Trophoblast cell (in vitro differentiated cells and primary cell): ENCODE measurements around the gene BTBD9.

Experiments used
- DNase-seq, 2 donors: peaks; one replicate each; pipeline ENCODE4 v3.0.0-alpha.2; 2016
- H2AFZ ChIP-seq: 2 replicates; pipeline ENCODE4 v1.6.1; 2013; ENCODE audit warnings: low read length, moderate library complexity, mild to moderate bottlenecking; ENCODE audit not compliant: insufficient read depth, poor library complexity
- H2AK5ac ChIP-seq: 2 replicates; pipeline ENCODE4 v1.6.1; 2013; ENCODE audit warnings: mild to moderate bottlenecking, low read length
- H2BK120ac ChIP-seq: 2 replicates; pipeline ENCODE4 v1.6.1; 2013; ENCODE audit warnings: low read length, mild to moderate bottlenecking, moderate library complexity; ENCODE audit not compliant: insufficient read depth, poor library complexity
- H2BK12ac ChIP-seq: 2 replicates; pipeline ENCODE4 v1.6.1; 2013; ENCODE audit warnings: mild to moderate bottlenecking, low read length, moderate library complexity
- H2BK5ac ChIP-seq: 2 replicates; pipeline ENCODE4 v1.6.1; 2013; ENCODE audit warnings: low read length, low read depth, moderate library complexity, mild to moderate bottlenecking; ENCODE audit not compliant: poor library complexity
- H3K14ac ChIP-seq: 2 replicates; pipeline ENCODE4 v1.6.1; 2013; ENCODE audit warnings: mild to moderate bottlenecking, low read length
- H3K18ac ChIP-seq: 2 replicates; pipeline ENCODE4 v1.6.1; 2013; ENCODE audit warnings: mild to moderate bottlenecking, low read length
- H3K23ac ChIP-seq: 2 replicates; pipeline ENCODE4 v1.6.1; 2013; ENCODE audit warnings: low read length
- H3K27ac ChIP-seq: 2 replicates; pipeline ENCODE4 v1.5.1; 2013; ENCODE audit warnings: low read depth, mild to moderate bottlenecking, inconsistent platforms, low read length, moderate library complexity
- H3K27me3 ChIP-seq: 2 replicates; pipeline ENCODE4 v1.6.1; 2013; ENCODE audit warnings: inconsistent platforms, mild to moderate bottlenecking, low read length, moderate library complexity; ENCODE audit not compliant: insufficient read depth
- H3K36me3 ChIP-seq, 2 experiments: 1 replicate in 1 of 2; 2 replicates in 1 of 2; pipeline ENCODE4 v1.6.1; 2013; ENCODE audit warnings: low read length in 2 of 2, mild to moderate bottlenecking in 2 of 2, moderate library complexity in 1 of 2; ENCODE audit not compliant: insufficient read depth in 2 of 2, control insufficient read depth in 1 of 2
- H3K4ac ChIP-seq: 2 replicates; pipeline ENCODE4 v1.6.1; 2013; ENCODE audit warnings: low read depth, mild to moderate bottlenecking, low read length, moderate library complexity
- H3K4me1 ChIP-seq, 2 experiments: 1 replicate in 1 of 2; 2 replicates in 1 of 2; pipeline ENCODE4 v1.6.1; 2013; ENCODE audit warnings: low read length in 2 of 2, mild to moderate bottlenecking in 2 of 2, moderate library complexity in 1 of 2; ENCODE audit not compliant: insufficient read depth in 2 of 2, control insufficient read depth in 1 of 2
- H3K4me2 ChIP-seq: 2 replicates; pipeline ENCODE4 v1.6.1; 2013; ENCODE audit warnings: inconsistent platforms, mild to moderate bottlenecking, low read length, moderate library complexity
- H3K4me3 ChIP-seq: 2 replicates; pipeline ENCODE4 v1.5.1; 2013; ENCODE audit warnings: mild to moderate bottlenecking, low read depth, low read length, inconsistent platforms
- H3K79me1 ChIP-seq: one replicate; pipeline ENCODE4 v1.6.1; 2013; ENCODE audit warnings: low read length
- H3K79me2 ChIP-seq: 2 replicates; pipeline ENCODE4 v1.6.1; 2013; ENCODE audit warnings: low read length, mild to moderate bottlenecking; ENCODE audit not compliant: control insufficient read depth, insufficient read depth, poor library complexity
- H3K9ac ChIP-seq: 2 replicates; pipeline ENCODE4 v1.6.1; 2013; ENCODE audit warnings: mild to moderate bottlenecking, low read length
- H3K9me3 ChIP-seq: 2 replicates; pipeline ENCODE4 v1.6.1; 2013; ENCODE audit warnings: low read depth, mild to moderate bottlenecking, control low read depth, inconsistent platforms, low read length; ENCODE audit not compliant: insufficient read depth
- H4K12ac ChIP-seq: 2 replicates; pipeline ENCODE4 v1.6.1; 2013; ENCODE audit warnings: low read depth, mild to moderate bottlenecking, low read length, moderate library complexity
- H4K8ac ChIP-seq: 2 replicates; pipeline ENCODE4 v1.6.1; 2013; ENCODE audit warnings: low read depth, mild to moderate bottlenecking, low read length, moderate library complexity
- H4K91ac ChIP-seq: one replicate; pipeline ENCODE4 v1.6.1; 2013; ENCODE audit warnings: low read depth, mild to moderate bottlenecking, low read length, moderate library complexity
- WGBS: extraction: QIAGEN DNeasy Blood & Tissue Kit; methylation state at CpG from one replicate; pipeline ENCODE4 v1.1.7; 2013; ENCODE audit warnings: missing lambda C conversion rate; ENCODE audit not compliant: insufficient read length, insufficient coverage; ENCODE audit errors: extremely low coverage; 5-methylcytosine and 5-hydroxymethylcytosine counted together

The BTBD9 gene

GRCh38 chr6:38185752-38186151, 454.0 kb downstream of the BTBD9 start:
- no peak overlapping the region for H3K14ac ChIP-seq
- no peaks in the 10 kb centered on the region for H3K4me1 ChIP-seq
- no peaks in the 10 kb centered on the region for H3K79me2 ChIP-seq
- H2AFZ ChIP-seq: no peak overlapping the region
- no peak overlapping the region for H3K4me2 ChIP-seq
- no peak overlapping the region for H3K9ac ChIP-seq
- no peak overlapping the region for H3K4me3 ChIP-seq
- H2BK12ac ChIP-seq: no peak overlapping the region
- no CpG with 5 or more reads among the region's 8 CpGs for WGBS
- H2AK5ac ChIP-seq: no peak overlapping the region
- no peak overlapping the region for H4K8ac ChIP-seq
- no peaks in the 10 kb centered on the region for H3K79me1 ChIP-seq
- no peak overlapping the region for H4K12ac ChIP-seq
- no peak overlapping the region for H3K4ac ChIP-seq
- no peak for DNase-seq
- no peak overlapping the region for H2BK5ac ChIP-seq
- H3K27me3 ChIP-seq: no peaks in the 10 kb centered on the region
- H3K9me3 ChIP-seq: peaks cover 3% of the 10 kb centered on the region
- H3K23ac ChIP-seq: no peak overlapping the region
- no peak overlapping the region for H2BK120ac ChIP-seq
- no peak overlapping the region for H3K18ac ChIP-seq
- H4K91ac ChIP-seq: no peak overlapping the region
- no peak overlapping the region for H3K27ac ChIP-seq
- no peaks in the 10 kb centered on the region for H3K36me3 ChIP-seq

- H3K79me2 ChIP-seq: no peaks in the 10 kb centered on the region
- H3K14ac ChIP-seq: no peak overlapping the region
- no peak overlapping the region for H4K12ac ChIP-seq
- H4K8ac ChIP-seq: no peak overlapping the region
- no peaks in the 10 kb centered on the region for H3K27me3 ChIP-seq
- H2AK5ac ChIP-seq: no peak overlapping the region
- no peak for DNase-seq
- H2BK12ac ChIP-seq: no peak overlapping the region
- H3K18ac ChIP-seq: no peak overlapping the region
- H3K4me2 ChIP-seq: no peak overlapping the region
- H3K9me3 ChIP-seq: peaks cover 3% of the 10 kb centered on the region
- H2BK120ac ChIP-seq: no peak overlapping the region
- no peaks in the 10 kb centered on the region for H3K4me1 ChIP-seq
- H3K4ac ChIP-seq: no peak overlapping the region
- no peak overlapping the region for H3K27ac ChIP-seq
- no peaks in the 10 kb centered on the region for H3K36me3 ChIP-seq
- no CpG with 5 or more reads among the region's 6 CpGs for WGBS
- no peak overlapping the region for H2BK5ac ChIP-seq
- H4K91ac ChIP-seq: no peak overlapping the region
- H2AFZ ChIP-seq: no peak overlapping the region
- H3K23ac ChIP-seq: no peak overlapping the region
- H3K9ac ChIP-seq: no peak overlapping the region
- no peaks in the 10 kb centered on the region for H3K79me1 ChIP-seq
- no peak overlapping the region for H3K4me3 ChIP-seq
Measured at GRCh38 chr6:38185244-38185643, 454.5 kb downstream of the BTBD9 start.

DNA sequence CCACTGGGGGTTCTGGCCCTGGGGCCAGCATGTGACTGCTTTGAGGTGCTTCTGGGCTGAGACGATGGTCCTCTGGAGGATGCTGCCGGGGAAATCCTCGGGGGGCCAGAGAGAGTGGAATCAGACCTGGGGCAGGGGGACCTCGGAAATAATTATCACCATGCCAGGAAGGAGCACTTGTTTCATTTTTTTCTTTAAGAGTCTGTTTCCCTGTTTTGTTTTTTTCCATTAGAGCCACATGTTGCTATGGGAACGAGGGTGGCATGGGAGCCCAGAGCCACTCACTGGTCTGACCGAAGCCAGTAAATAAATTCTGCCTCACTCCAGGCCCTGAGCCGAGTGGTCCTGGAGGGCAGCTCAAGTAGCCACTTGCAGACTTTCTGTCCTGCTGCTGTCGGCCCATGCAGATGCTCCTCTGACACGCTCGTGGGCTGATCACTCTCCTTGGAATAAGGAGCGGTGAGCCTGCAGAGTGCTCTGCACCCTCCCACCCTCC, 455.1 kb downstream of the BTBD9 start:
- Histone ChIP-seq H3K27me3 (no peaks in the 10 kb centered on the region), H4K91ac (no peak overlapping the region), H3K36me3 (no peaks in the 10 kb centered on the region), H3K79me1 (no peaks in the 10 kb centered on the region), H4K12ac (no peak overlapping the region), H3K4me3 (no peak overlapping the region), H3K9ac (no peak overlapping the region), H3K27ac (no peak overlapping the region), H3K14ac (no peak overlapping the region), H2BK5ac (no peak overlapping the region), H2BK12ac (no peak overlapping the region), H3K79me2 (no peaks in the 10 kb centered on the region), H3K18ac (no peak overlapping the region), H4K8ac (no peak overlapping the region), H2AFZ (no peak overlapping the region), H3K4me1 (no peaks in the 10 kb centered on the region), H2AK5ac (no peak overlapping the region), H3K4me2 (no peak overlapping the region), H2BK120ac (no peak overlapping the region), H3K9me3 (peaks cover 3% of the 10 kb centered on the region), H3K4ac (no peak overlapping the region), H3K23ac (no peak overlapping the region)
- no CpG with 5 or more reads among the region's 11 CpGs for WGBS
- DNase-seq: no peak

- no peak overlapping the region for H2BK12ac ChIP-seq
Measured at GRCh38 chr6:38183856-38184584, 455.7 kb downstream of the BTBD9 start.

More at GRCh38 chr6:38183856-38184584, 455.7 kb downstream of the BTBD9 start:
- no peaks in the 10 kb centered on the region for H3K79me2 ChIP-seq
- H3K23ac ChIP-seq: no peak overlapping the region
- H3K36me3 ChIP-seq: no peaks in the 10 kb centered on the region
- no peak overlapping the region for H4K12ac ChIP-seq
- no peak overlapping the region for H2AK5ac ChIP-seq
- H2BK5ac ChIP-seq: no peak overlapping the region
- H3K9me3 ChIP-seq: peaks cover 3% of the 10 kb centered on the region
- no peak overlapping the region for H2AFZ ChIP-seq
- H3K27ac ChIP-seq: no peak overlapping the region
- H2BK120ac ChIP-seq: no peak overlapping the region
- H3K18ac ChIP-seq: no peak overlapping the region
- no peak overlapping the region for H3K14ac ChIP-seq
- no peaks in the 10 kb centered on the region for H3K4me1 ChIP-seq
- no peak overlapping the region for H3K4me3 ChIP-seq
- no peaks in the 10 kb centered on the region for H3K79me1 ChIP-seq
- H4K91ac ChIP-seq: no peak overlapping the region
- no CpG with 5 or more reads among the region's 13 CpGs for WGBS
- H3K27me3 ChIP-seq: no peaks in the 10 kb centered on the region
- no peak overlapping the region for H3K4me2 ChIP-seq
- H3K9ac ChIP-seq: no peak overlapping the region
- no peak overlapping the region for H3K4ac ChIP-seq
- no peak overlapping the region for H4K8ac ChIP-seq
- no peak for DNase-seq
